Mucosa of stomach (tissue), 1 donor: ENCODE measurements around the gene PRAMEF15.
"Not testable (repeated sequence)": the region's sequence is repeated elsewhere in the genome, so short reads cannot be mapped to it uniquely, and the experiment has no call there.

ENCODE experiments used
- H3K27me3 ChIP-seq: one replicate; pipeline ENCODE4 v1.7.0; 2013; ENCODE audit warnings: mild to moderate bottlenecking, low read length; ENCODE audit not compliant: control insufficient read depth, insufficient read depth
- H3K36me3 ChIP-seq: one replicate; pipeline ENCODE4 v1.7.0; 2013; ENCODE audit warnings: low read length; ENCODE audit not compliant: control insufficient read depth, insufficient read depth
- H3K4me1 ChIP-seq: one replicate; pipeline ENCODE4 v1.7.0; 2013; ENCODE audit warnings: mild to moderate bottlenecking, low read length; ENCODE audit not compliant: control insufficient read depth, insufficient read depth
- H3K4me3 ChIP-seq: one replicate; pipeline ENCODE4 v1.7.0; 2013; ENCODE audit warnings: low read length
- H3K9ac ChIP-seq: one replicate; pipeline ENCODE4 v1.7.0; 2013; ENCODE audit warnings: mild to moderate bottlenecking, low read length, moderate library complexity
- H3K9me3 ChIP-seq: one replicate; pipeline ENCODE4 v1.7.0; 2013; ENCODE audit warnings: mild to moderate bottlenecking, low read length, moderate library complexity; ENCODE audit not compliant: control insufficient read depth
- donor health status: Pancreatic carcinoma.

The PRAMEF15 gene

DNA sequence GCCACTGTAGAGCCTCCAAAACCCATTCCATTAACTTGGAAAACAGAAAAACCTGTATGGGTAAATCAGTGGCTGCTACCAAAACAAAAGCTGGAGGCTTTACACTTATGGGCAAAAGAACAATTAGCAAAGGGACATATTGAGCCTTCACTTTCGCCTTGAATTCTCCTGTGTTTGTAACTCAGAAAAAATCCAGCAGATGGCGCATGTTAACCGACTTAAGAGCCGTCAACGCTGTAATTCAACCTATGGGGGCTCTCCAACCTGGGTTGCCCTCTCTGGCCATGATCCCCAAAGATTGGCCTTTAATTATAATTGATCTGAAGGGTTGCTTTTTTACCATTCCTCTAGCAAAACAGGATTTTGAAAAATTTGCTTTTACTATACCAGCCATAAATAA, 41.4 kb downstream of the PRAMEF15 start:
- not testable (repeated sequence) for H3K36me3 ChIP-seq, H3K4me3 ChIP-seq, H3K27me3 ChIP-seq, H3K4me1 ChIP-seq, H3K9ac ChIP-seq, H3K9me3 ChIP-seq

GRCh38 chr1:13362364-13362763, 47.0 kb downstream of the PRAMEF15 start:
- H3K9me3 ChIP-seq, H3K36me3 ChIP-seq, H3K4me1 ChIP-seq, H3K9ac ChIP-seq, H3K4me3 ChIP-seq, H3K27me3 ChIP-seq: not testable (repeated sequence)

DNA sequence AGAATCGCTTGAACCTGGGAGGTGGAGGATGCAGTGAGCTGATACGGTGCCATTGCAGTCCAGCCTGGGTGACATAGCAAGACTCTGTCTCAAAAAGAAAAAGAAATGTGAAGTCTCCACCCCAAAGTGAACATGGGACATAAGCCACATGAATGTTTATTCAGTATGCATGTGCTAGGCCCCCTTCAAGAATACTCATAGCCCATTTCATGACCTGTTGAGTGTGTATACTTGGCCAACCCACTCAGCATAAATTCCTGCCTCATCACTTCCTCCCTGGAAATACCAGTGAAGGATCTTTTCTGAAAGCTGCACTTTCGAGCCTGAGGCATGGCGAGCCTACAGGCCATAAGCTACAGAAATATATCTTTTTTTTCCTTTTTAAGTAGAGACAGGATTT, 49.5 kb downstream of the PRAMEF15 start:
- H3K4me1 ChIP-seq, H3K27me3 ChIP-seq, H3K36me3 ChIP-seq, H3K4me3 ChIP-seq, H3K9ac ChIP-seq, H3K9me3 ChIP-seq: not testable (repeated sequence)

GRCh38 chr1:13366536-13366935, 51.2 kb downstream of the PRAMEF15 start:
- H3K4me1 ChIP-seq, H3K27me3 ChIP-seq, H3K9ac ChIP-seq, H3K36me3 ChIP-seq, H3K4me3 ChIP-seq, H3K9me3 ChIP-seq: not testable (repeated sequence)

- not testable (repeated sequence) for H3K27me3 ChIP-seq, H3K36me3 ChIP-seq, H3K4me3 ChIP-seq, H3K9ac ChIP-seq, H3K9me3 ChIP-seq, H3K4me1 ChIP-seq
Measured at GRCh38 chr1:13368544-13368943, 53.2 kb downstream of the PRAMEF15 start.
